WTC11 (cell line): ENCODE measurements around the gene B3GALT4. TPM values are rescaled to one million over a fixed set of nuclear protein-coding genes. Genes with fewer than 3 reads are reported as not detected.

Source experiments
- ATAC-seq: fragments of 200-7000 bp; cut with Tn5 transposase; 2 replicates; pipeline ENCODE4 v1.10.0; 2021; ENCODE audit warnings: mild to moderate bottlenecking, moderate library complexity
- CTCF ChIA-PET: fragments of 300-600 bp; sonication (Branson Sonifier 250); formaldehyde crosslinking; loops from one replicate; lab custom pipeline; 2021; ENCODE audit warnings: antibody characterized with exemption; lab: Charles Lee
- POLR2A ChIA-PET: fragments of 350-600 bp; sonication (Branson Sonifier 250); formaldehyde crosslinking; loops from one replicate; lab custom pipeline; 2021; ENCODE audit warnings: antibody characterized with exemption; lab: Charles Lee
- DNase-seq: peaks from one replicate; pipeline ENCODE4 v3.0.0; 2021; ENCODE audit warnings: low spot score
- H3K27ac Mint-ChIP-seq: 2 replicates; pipeline ENCODE4 v1.8.0; 2021; ENCODE audit warnings: mixed read lengths
- H3K27me3 Mint-ChIP-seq: 2 replicates; pipeline ENCODE4 v1.8.0; 2021; ENCODE audit warnings: low read depth, mild to moderate bottlenecking, moderate library complexity, mixed read lengths
- H3K36me3 Mint-ChIP-seq: 2 replicates; pipeline ENCODE4 v1.8.0; 2021; ENCODE audit warnings: mixed read lengths
- H3K4me1 Mint-ChIP-seq: 2 replicates; pipeline ENCODE4 v1.8.0; 2022; ENCODE audit warnings: mixed read lengths
- H3K4me3 Mint-ChIP-seq: 2 replicates; pipeline ENCODE4 v1.8.0; 2021; ENCODE audit warnings: mild to moderate bottlenecking, moderate library complexity, mixed read lengths
- H3K9me3 Mint-ChIP-seq: 2 replicates; pipeline ENCODE4 v1.8.0; 2021; ENCODE audit warnings: mixed read lengths
- AR ChIP-seq: fragments of 250-450 bp; sonication (Bioruptor Pico); IDR thresholded peaks from 2 replicates; pipeline ENCODE4 v1.9.0; 2021; ENCODE audit warnings: mild to moderate bottlenecking
- ATF1 ChIP-seq: sonication (generic); formaldehyde crosslinking; IDR thresholded peaks from 2 replicates; pipeline ENCODE4 v1.8.1; 2023; ENCODE audit warnings: mild to moderate bottlenecking, moderate library complexity, missing genetic modification reagents
- ETV6 ChIP-seq: sonication (generic); formaldehyde crosslinking; IDR thresholded peaks from 2 replicates; pipeline ENCODE4 v1.8.1; 2022; ENCODE audit warnings: mild to moderate bottlenecking, missing genetic modification reagents
- FOXJ3 ChIP-seq: sonication (generic); formaldehyde crosslinking; IDR thresholded peaks from 2 replicates; pipeline ENCODE4 v1.9.0; 2021; ENCODE audit warnings: missing genetic modification reagents, mild to moderate bottlenecking, borderline replicate concordance
- GRHL2 ChIP-seq: fragments of 250-450 bp; sonication (Bioruptor Pico); IDR thresholded peaks from 2 replicates; pipeline ENCODE4 v1.8.0; 2022; ENCODE audit warnings: mild to moderate bottlenecking, moderate library complexity; ENCODE audit not compliant: insufficient replicate concordance, severe bottlenecking
- GTF2I ChIP-seq: fragments of 250-450 bp; sonication (Bioruptor Pico); conservative IDR thresholded peaks from 2 replicates; pipeline ENCODE4 v1.4.0; 2021; ENCODE audit warnings: mild to moderate bottlenecking
- KAT7 ChIP-seq: sonication (generic); formaldehyde crosslinking; IDR thresholded peaks from 2 replicates; pipeline ENCODE4 v1.8.1; 2023; ENCODE audit warnings: missing genetic modification reagents, mild to moderate bottlenecking, borderline replicate concordance
- MLX ChIP-seq: sonication (generic); formaldehyde crosslinking; IDR thresholded peaks from 2 replicates; pipeline ENCODE4 v1.8.1; 2023; ENCODE audit warnings: mild to moderate bottlenecking, missing genetic modification reagents, moderate library complexity
- NFE2L1 ChIP-seq: sonication (generic); formaldehyde crosslinking; IDR thresholded peaks from 2 replicates; pipeline ENCODE4 v1.8.1; 2023; ENCODE audit warnings: missing genetic modification reagents
- PRRX2 ChIP-seq: fragments of 250-450 bp; sonication (Bioruptor Pico); IDR thresholded peaks from 2 replicates; pipeline ENCODE4 v1.8.0; 2021; ENCODE audit warnings: mild to moderate bottlenecking
- TP53 ChIP-seq: sonication (generic); formaldehyde crosslinking; IDR thresholded peaks from 2 replicates; pipeline ENCODE4 v1.8.1; 2023; ENCODE audit warnings: mild to moderate bottlenecking, missing genetic modification reagents
- ZNF138 ChIP-seq: sonication (generic); formaldehyde crosslinking; conservative IDR thresholded peaks from 2 replicates; pipeline ENCODE4 v1.8.1; 2022; ENCODE audit warnings: mild to moderate bottlenecking, moderate library complexity, missing genetic modification reagents
- ZNF671 ChIP-seq: fragments of 250-450 bp; sonication (Bioruptor Pico); IDR thresholded peaks from 2 replicates; pipeline ENCODE4 v1.8.0; 2021; ENCODE audit warnings: mild to moderate bottlenecking
- total RNA-seq: library from RNA; stranded (reverse); gene quantifications from 3 replicates; pipeline ENCODE4 v1.2.3, GENCODE V29; 2021
- TF ChIP-seq, protein P1 (sequence below): fragments of 250-450 bp; sonication (Bioruptor Pico); IDR thresholded peaks from 2 replicates; pipeline ENCODE4 v2.1.2; 2022; ENCODE audit warnings: mild to moderate bottlenecking, moderate library complexity
- TF ChIP-seq, protein P2 (sequence below): fragments of 250-450 bp; sonication (Bioruptor Pico); conservative IDR thresholded peaks from 2 replicates; pipeline ENCODE4 v1.9.0; 2021; ENCODE audit warnings: mild to moderate bottlenecking
- TF ChIP-seq, protein P3 (sequence below): sonication (generic); formaldehyde crosslinking; IDR thresholded peaks from 2 replicates; pipeline ENCODE4 v1.8.1; 2023; ENCODE audit warnings: mild to moderate bottlenecking, missing genetic modification reagents, borderline replicate concordance
- TF ChIP-seq, protein P4 (sequence below): sonication (generic); formaldehyde crosslinking; IDR thresholded peaks from 2 replicates; pipeline ENCODE4 v1.8.0; 2023; ENCODE audit warnings: missing genetic modification reagents, mild to moderate bottlenecking, borderline replicate concordance

Gene B3GALT4
- total RNA-seq, 1 experiment from 2014 or later, result 4.1 TPM

- Mint-ChIP-seq H3K36me3 (no peaks in the 10 kb centered on the region), H3K4me1 (peaks cover 18% of the 10 kb centered on the region), H3K27ac (no peak overlapping the region), H3K4me3 (no peak overlapping the region), H3K27me3 (peaks cover 36% of the 10 kb centered on the region), H3K9me3 (no peaks in the 10 kb centered on the region)
- CTCF ChIA-PET, result interaction anchor here (0.8 to 1.8 kb wide), 3 partner anchors 11 to 65 kb away, joined by 3 to 5 read pairs (median 3); no protein-coding TSS in a partner anchor
- TF ChIP-seq FOXJ3 (CRISPR knock-in tag) (no peak), ZNF671 (CRISPR knock-in tag) (no peak), KAT7 (no peak), ETV6 (CRISPR knock-in tag) (no peak), AR (no peak), MLX (no peak), PRRX2 (CRISPR knock-in tag) (no peak), GTF2I (no peak), ZNF138 (no peak), GRHL2 (CRISPR knock-in tag) (no peak), ATF1 (no peak)
- TF ChIP-seq, protein P1, sequence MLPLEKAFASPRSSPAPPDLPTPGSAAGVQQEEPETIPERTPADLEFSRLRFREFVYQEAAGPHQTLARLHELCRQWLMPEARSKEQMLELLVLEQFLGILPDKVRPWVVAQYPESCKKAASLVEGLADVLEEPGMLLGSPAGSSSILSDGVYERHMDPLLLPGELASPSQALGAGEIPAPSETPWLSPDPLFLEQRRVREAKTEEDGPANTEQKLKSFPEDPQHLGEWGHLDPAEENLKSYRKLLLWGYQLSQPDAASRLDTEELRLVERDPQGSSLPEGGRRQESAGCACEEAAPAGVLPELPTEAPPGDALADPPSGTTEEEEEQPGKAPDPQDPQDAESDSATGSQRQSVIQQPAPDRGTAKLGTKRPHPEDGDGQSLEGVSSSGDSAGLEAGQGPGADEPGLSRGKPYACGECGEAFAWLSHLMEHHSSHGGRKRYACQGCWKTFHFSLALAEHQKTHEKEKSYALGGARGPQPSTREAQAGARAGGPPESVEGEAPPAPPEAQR (CRISPR knock-in tag), result no peak
- TF ChIP-seq, protein P2, sequence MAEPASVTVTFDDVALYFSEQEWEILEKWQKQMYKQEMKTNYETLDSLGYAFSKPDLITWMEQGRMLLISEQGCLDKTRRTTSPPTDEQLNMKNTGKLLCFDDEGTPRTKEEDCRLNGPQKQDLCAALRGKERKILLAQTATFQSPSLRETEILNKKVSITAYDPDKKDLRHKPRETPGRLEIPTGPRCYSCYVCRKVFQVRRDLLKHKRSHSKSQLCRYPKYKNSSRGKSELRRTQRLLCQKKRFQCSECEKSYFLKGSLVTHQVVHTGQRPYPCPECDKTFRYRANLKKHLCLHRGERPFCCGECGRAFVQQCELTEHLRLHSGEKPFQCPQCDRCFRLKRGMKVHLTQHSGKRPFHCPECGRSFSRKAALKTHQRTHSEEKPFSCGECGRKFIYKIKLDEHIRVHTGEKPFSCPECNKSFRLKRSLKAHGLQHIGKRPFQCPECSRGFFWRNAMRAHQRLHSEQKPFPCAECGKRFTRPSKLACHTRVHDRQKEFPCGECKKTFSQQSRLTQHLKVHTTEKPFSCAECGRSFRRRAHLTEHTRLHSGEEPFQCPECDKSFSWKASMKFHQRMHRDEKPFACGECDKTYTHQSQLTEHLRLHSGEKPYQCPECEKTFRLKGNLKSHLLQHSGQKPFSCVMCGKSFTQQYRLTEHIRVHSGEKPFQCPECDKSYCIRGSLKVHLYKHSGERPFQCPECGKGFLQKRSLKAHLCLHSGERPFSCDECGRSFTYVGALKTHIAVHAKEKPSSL (CRISPR knock-in tag), result no peak
- TF ChIP-seq, protein P3, sequence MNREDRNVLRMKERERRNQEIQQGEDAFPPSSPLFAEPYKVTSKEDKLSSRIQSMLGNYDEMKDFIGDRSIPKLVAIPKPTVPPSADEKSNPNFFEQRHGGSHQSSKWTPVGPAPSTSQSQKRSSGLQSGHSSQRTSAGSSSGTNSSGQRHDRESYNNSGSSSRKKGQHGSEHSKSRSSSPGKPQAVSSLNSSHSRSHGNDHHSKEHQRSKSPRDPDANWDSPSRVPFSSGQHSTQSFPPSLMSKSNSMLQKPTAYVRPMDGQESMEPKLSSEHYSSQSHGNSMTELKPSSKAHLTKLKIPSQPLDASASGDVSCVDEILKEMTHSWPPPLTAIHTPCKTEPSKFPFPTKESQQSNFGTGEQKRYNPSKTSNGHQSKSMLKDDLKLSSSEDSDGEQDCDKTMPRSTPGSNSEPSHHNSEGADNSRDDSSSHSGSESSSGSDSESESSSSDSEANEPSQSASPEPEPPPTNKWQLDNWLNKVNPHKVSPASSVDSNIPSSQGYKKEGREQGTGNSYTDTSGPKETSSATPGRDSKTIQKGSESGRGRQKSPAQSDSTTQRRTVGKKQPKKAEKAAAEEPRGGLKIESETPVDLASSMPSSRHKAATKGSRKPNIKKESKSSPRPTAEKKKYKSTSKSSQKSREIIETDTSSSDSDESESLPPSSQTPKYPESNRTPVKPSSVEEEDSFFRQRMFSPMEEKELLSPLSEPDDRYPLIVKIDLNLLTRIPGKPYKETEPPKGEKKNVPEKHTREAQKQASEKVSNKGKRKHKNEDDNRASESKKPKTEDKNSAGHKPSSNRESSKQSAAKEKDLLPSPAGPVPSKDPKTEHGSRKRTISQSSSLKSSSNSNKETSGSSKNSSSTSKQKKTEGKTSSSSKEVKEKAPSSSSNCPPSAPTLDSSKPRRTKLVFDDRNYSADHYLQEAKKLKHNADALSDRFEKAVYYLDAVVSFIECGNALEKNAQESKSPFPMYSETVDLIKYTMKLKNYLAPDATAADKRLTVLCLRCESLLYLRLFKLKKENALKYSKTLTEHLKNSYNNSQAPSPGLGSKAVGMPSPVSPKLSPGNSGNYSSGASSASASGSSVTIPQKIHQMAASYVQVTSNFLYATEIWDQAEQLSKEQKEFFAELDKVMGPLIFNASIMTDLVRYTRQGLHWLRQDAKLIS (CRISPR knock-in tag), result no peak
- ATAC-seq (no peak), DNase-seq (no peak)
- POLR2A ChIA-PET, result interaction anchor here (0.5 kb wide), 1 partner anchor 227 kb away, joined by 6 read pairs; no protein-coding TSS in a partner anchor
Observed at GRCh38 chr6:33236852-33237251, 40.1 kb upstream of the B3GALT4 start.

- Mint-ChIP-seq H3K9me3 (no peaks in the 10 kb centered on the region), H3K4me3 (no peak overlapping the region)
- POLR2A ChIA-PET, result no interaction called here
- TF ChIP-seq FOXJ3 (CRISPR knock-in tag) (no peak), ETV6 (CRISPR knock-in tag) (no peak), KAT7 (no peak), TP53 (no peak), NFE2L1 (CRISPR knock-in tag) (no peak)
- TF ChIP-seq, protein P4, sequence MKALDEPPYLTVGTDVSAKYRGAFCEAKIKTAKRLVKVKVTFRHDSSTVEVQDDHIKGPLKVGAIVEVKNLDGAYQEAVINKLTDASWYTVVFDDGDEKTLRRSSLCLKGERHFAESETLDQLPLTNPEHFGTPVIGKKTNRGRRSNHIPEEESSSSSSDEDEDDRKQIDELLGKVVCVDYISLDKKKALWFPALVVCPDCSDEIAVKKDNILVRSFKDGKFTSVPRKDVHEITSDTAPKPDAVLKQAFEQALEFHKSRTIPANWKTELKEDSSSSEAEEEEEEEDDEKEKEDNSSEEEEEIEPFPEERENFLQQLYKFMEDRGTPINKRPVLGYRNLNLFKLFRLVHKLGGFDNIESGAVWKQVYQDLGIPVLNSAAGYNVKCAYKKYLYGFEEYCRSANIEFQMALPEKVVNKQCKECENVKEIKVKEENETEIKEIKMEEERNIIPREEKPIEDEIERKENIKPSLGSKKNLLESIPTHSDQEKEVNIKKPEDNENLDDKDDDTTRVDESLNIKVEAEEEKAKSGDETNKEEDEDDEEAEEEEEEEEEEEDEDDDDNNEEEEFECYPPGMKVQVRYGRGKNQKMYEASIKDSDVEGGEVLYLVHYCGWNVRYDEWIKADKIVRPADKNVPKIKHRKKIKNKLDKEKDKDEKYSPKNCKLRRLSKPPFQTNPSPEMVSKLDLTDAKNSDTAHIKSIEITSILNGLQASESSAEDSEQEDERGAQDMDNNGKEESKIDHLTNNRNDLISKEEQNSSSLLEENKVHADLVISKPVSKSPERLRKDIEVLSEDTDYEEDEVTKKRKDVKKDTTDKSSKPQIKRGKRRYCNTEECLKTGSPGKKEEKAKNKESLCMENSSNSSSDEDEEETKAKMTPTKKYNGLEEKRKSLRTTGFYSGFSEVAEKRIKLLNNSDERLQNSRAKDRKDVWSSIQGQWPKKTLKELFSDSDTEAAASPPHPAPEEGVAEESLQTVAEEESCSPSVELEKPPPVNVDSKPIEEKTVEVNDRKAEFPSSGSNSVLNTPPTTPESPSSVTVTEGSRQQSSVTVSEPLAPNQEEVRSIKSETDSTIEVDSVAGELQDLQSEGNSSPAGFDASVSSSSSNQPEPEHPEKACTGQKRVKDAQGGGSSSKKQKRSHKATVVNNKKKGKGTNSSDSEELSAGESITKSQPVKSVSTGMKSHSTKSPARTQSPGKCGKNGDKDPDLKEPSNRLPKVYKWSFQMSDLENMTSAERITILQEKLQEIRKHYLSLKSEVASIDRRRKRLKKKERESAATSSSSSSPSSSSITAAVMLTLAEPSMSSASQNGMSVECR (CRISPR knock-in tag), result no peak
Observed at GRCh38 chr6:33237741-33238140, 39.2 kb upstream of the B3GALT4 start.

More at GRCh38 chr6:33237741-33238140, 39.2 kb upstream of the B3GALT4 start:
- Mint-ChIP-seq H3K36me3 (no peaks in the 10 kb centered on the region), H3K27me3 (peaks cover 45% of the 10 kb centered on the region), H3K4me1 (peaks cover 18% of the 10 kb centered on the region), H3K27ac (no peak overlapping the region)
- no peak for DNase-seq
- CTCF ChIA-PET, result interaction anchor here (1.8 to 2.9 kb wide), 2 partner anchors 10 to 112 kb away, joined by 5 to 10 read pairs; no protein-coding TSS in a partner anchor
- no peak for ATAC-seq
